Stimulated activated CD4-positive, alpha-beta T cell treated with anti-CD3 and anti-CD28 coated beads, Interleukin-1b, Interleukin-23, amount 100 ng/mL, for 24 hours (primary cell): Measurements from ENCODE around the gene CCDC50.

Source experiments
- DNase-seq, 4 experiments: peaks; one replicate each; pipeline ENCODE4 v3.0.0-alpha.2; 2020; ENCODE audit warnings: low read depth in 4 of 4, low spot score in 1 of 4

CCDC50 gene

GRCh38 chr3:191345334-191345733 lies 16.1 kb downstream of the CCDC50 start:
- DNase-seq, result no peak

- DNase-seq, result no peak
Observed at GRCh38 chr3:191347228-191347627, 18.0 kb downstream of the CCDC50 start.

- DNase-seq, result no peak
Observed at GRCh38 chr3:191348098-191348497, 18.9 kb downstream of the CCDC50 start.

- no peak for DNase-seq
Observed at GRCh38 chr3:191350396-191351090, 21.3 kb downstream of the CCDC50 start.

GRCh38 chr3:191352014-191352413 lies 22.8 kb downstream of the CCDC50 start:
- no peak for DNase-seq

GRCh38 chr3:191353022-191353777 lies 24.0 kb downstream of the CCDC50 start:
- DNase-seq, result no peak

GRCh38 chr3:191355406-191355805 lies 26.2 kb downstream of the CCDC50 start:
- no peak for DNase-seq

- no peak for DNase-seq
Observed at GRCh38 chr3:191356631-191357439, 27.6 kb downstream of the CCDC50 start.

- DNase-seq, result no peak
Observed at GRCh38 chr3:191357909-191358308, 28.7 kb downstream of the CCDC50 start.

GRCh38 chr3:191358929-191359328 lies 29.7 kb downstream of the CCDC50 start:
- DNase-seq, result no peak

- DNase-seq, result no peak
Observed at GRCh38 chr3:191360620-191361019, 31.4 kb downstream of the CCDC50 start.

- DNase-seq, result no peak
Observed at GRCh38 chr3:191361456-191361855, 32.3 kb downstream of the CCDC50 start.

- DNase-seq, result no peak
Observed at GRCh38 chr3:191362037-191362436, 32.8 kb downstream of the CCDC50 start.

GRCh38 chr3:191362524-191363090 lies 33.4 kb downstream of the CCDC50 start:
- DNase-seq, result no peak

- no peak for DNase-seq
Observed at GRCh38 chr3:191363221-191363620, 34.0 kb downstream of the CCDC50 start.

GRCh38 chr3:191366675-191367074 lies 37.5 kb downstream of the CCDC50 start:
- DNase-seq, result no peak

GRCh38 chr3:191368755-191369615 lies 39.8 kb downstream of the CCDC50 start:
- no peak for DNase-seq

- DNase-seq, result no peak
Observed at GRCh38 chr3:191369616-191370010, 40.4 kb downstream of the CCDC50 start.

- no peak for DNase-seq
Observed at GRCh38 chr3:191372122-191372521, 42.9 kb downstream of the CCDC50 start.

GRCh38 chr3:191373327-191373726 lies 44.1 kb downstream of the CCDC50 start:
- DNase-seq, result no peak
